HG02970 (cell line): ENCODE results near the gene NOC4L.

Experiments
- ATAC-seq: cut with Tn5 transposase; IDR thresholded peaks from one replicate; pipeline ENCODE4 v1.9.1; 2021; ENCODE audit warnings: mild to moderate bottlenecking, moderate library complexity, moderate number of reproducible peaks; ENCODE audit not compliant: unreplicated experiment, low FRiP score

NOC4L gene

GRCh38 chr12:132166801-132167591 is 22.7 kb downstream of the NOC4L start:
- ATAC-seq, result no peak

- ATAC-seq, result no peak
These were observed 23.5 kb downstream of the NOC4L start for GRCh38 chr12:132167611-132168310.

GRCh38 chr12:132168311-132169031 is 24.2 kb downstream of the NOC4L start:
- no peak for ATAC-seq

GRCh38 chr12:132169376-132169775 is 25.1 kb downstream of the NOC4L start:
- no peak for ATAC-seq

GRCh38 chr12:132170094-132170636 is 25.9 kb downstream of the NOC4L start:
- ATAC-seq, result no peak

GRCh38 chr12:132170637-132171292 is 26.5 kb downstream of the NOC4L start:
- no peak for ATAC-seq

- ATAC-seq, result no peak
These were observed 27.2 kb downstream of the NOC4L start for GRCh38 chr12:132171293-132171967.

GRCh38 chr12:132171968-132172521 is 27.8 kb downstream of the NOC4L start:
- no peak for ATAC-seq

- no peak for ATAC-seq
These were observed 28.4 kb downstream of the NOC4L start for GRCh38 chr12:132172619-132173018.

- no peak for ATAC-seq
These were observed 29.1 kb downstream of the NOC4L start for GRCh38 chr12:132173135-132174014.

- no peak for ATAC-seq
These were observed 30.0 kb downstream of the NOC4L start for GRCh38 chr12:132174015-132174838.

GRCh38 chr12:132174839-132175490 is 30.7 kb downstream of the NOC4L start:
- ATAC-seq, result no peak

- ATAC-seq, result no peak
These were observed 31.5 kb downstream of the NOC4L start for GRCh38 chr12:132175496-132176384.

- no peak for ATAC-seq
These were observed 32.2 kb downstream of the NOC4L start for GRCh38 chr12:132176385-132176919.

- no peak for ATAC-seq
These were observed 32.8 kb downstream of the NOC4L start for GRCh38 chr12:132176920-132177551.

- ATAC-seq, result no peak
These were observed 34.1 kb downstream of the NOC4L start for GRCh38 chr12:132178316-132178715.
